ENCODE measurements around the gene PACRG.
"Not testable (repeated sequence)": the region's sequence is repeated elsewhere in the genome, so short reads cannot be mapped to it uniquely, and the experiment has no call there.

Gene PACRG

DNA sequence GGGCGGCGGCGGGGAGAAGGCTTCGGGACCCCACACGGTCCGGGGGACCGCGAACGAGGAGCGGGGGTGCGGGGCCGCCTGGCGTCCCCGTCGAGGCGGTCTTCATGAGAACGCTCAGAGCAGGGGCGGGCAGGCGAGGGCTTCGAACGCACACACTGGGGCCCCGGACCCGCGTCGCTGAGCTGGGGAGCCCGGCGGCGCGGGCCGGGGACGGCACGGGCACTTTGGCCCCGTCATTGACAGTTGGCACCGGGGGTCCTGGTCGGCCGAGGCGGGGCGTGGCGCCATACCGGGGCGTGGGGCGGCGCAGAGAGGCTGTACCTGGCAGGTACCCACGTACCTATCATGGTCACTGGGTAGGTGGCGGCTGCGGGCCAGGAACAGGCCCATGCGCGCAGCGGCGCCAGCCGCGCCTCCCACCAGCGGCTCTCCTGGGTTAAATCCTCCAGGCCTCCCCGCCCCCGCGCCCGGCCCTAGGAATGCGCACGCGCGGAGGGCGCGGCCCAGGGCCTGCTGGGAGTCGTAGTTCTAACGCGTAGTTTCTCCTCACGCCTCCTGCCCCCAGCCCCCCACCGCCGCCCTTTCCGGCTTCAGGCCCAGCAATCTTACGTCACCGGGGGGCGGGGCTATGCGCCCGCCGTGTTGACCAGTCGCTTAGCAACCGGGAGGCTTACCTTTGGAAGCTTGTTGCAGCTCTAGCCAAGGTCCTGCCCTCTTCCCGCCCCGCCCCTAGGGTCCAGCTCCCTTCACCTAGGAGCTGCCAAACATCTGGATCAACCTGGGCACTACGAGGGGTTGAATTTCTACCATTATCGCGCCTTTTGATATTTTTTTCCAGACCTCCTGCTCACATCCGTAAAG lies at the start of gene PACRG, which contains the start of gene PRKN:
TSS of gene PACRG (plus strand) at position 653 of the 861 bp plus-strand sequence.
TSS of gene PRKN (minus strand) at position 445 of the 861 bp plus-strand sequence.
- DNase-seq = peak; percentile 96 to 98

GRCh38 chr6:162678896-162679295 lies 48.9 kb upstream of the PACRG start:
- DNase-seq = not testable (repeated sequence)

- no peak for DNase-seq
These were observed 48.1 kb upstream of the PACRG start for GRCh38 chr6:162679681-162680080.

- DNase-seq = no peak
These were observed 47.4 kb upstream of the PACRG start for GRCh38 chr6:162680367-162680766.

- DNase-seq = no peak
These were observed 46.9 kb upstream of the PACRG start for GRCh38 chr6:162680871-162681270.

GRCh38 chr6:162681447-162681846 lies 46.3 kb upstream of the PACRG start:
- DNase-seq = no peak

DNA sequence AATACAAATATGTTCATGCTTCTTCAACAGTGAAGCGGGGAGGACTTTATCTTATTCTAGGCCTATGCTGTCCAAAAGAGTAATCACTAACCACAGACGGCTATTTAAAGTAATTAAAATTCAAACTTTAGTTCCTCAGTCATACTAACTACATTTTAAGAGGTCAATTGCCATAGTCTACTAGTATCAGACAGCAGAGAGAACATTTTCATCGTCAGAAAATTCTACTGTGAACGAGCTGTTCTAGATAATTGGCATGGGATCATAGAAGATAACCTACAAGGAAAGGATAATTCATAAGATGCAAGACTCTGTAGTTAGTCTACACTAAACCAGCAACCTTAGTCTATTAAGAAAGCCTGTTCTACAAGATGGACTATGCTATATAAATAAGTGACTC lies 44.6 kb upstream of the PACRG start:
- no peak for DNase-seq

DNA sequence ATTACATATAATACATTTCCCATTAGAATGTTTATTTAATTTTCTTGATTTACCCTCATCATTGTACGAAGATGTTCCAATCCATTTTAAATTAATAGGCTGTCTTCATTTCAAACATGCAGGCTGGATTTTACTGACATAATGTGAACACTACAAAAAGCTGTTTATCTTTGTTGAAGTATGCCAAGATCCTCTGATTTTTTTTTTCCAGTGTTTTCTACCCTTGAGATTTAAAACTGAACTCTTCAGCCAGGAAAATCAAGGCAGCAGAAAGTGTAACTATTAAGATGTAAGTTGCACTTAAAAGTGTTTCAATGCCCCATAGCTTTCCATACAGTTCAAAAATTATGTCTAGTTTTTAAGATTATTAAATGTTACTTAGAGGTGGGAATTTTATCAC lies 43.7 kb upstream of the PACRG start:
- DNase-seq = no peak

DNA sequence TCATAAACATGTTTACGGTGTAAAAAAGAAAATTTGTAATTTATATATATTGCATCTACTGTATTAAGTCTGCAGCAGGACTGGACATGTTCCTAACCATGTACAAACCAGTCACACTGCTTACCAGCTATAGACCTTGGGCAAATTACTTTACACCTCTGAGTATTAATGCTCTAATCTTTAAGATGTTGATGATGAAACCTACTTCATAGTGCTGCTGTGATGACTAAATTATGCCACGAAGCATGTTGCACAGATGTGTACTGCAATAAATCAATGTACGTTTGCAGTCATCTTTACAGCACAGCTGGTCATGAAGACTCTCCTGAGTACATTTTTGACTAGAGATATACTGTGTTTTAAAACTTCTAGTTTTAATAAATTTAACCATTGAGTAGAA lies 42.8 kb upstream of the PACRG start:
- DNase-seq = no peak

- DNase-seq = no peak
These were observed 42.2 kb upstream of the PACRG start for GRCh38 chr6:162685586-162685985.

GRCh38 chr6:162688751-162689345 lies 38.9 kb upstream of the PACRG start:
- no peak for DNase-seq

DNA sequence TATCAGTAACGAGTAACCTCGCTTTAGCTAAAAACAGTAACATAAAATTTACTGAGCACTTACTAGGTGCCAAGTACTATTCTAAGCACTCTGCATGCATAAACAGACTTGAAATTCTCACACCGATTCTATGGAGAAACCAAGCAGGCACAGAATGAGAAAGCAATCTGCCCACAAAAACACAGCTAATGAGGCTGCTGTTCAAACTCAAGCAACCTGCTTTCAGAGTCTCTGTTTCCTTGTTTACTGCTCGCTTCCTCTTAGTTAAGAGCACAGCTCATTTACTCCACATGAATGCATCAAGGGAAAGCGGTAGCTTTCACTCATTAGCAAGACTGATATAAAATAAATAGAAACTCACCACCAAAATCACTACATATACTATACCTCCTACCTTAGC lies 37.6 kb upstream of the PACRG start:
- no peak for DNase-seq

DNA sequence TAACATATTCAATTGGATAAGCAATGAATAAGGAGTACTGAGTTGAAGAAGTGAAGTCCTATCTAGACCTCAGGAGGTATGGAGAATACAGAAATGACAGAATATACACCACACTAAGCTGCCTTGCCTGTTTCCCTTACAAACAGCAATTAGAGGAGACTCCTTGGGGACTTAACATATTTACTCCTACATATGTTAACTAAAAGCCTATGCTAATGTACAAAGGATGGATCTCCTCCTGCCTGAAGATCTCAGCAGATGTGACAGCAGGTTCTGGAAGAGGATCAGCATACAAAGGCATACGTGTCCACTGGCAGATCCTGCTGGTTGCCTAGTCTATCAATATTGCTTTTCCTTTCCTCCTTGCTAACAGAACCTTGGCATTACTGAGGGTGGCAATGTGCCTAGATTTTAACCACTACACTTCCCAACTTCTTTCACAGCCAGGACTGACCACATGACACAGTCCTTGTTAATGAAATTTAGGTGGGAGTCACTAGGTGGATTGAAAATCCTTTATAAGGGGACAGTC lies 29.8 kb upstream of the PACRG start:
- no peak for DNase-seq

DNA sequence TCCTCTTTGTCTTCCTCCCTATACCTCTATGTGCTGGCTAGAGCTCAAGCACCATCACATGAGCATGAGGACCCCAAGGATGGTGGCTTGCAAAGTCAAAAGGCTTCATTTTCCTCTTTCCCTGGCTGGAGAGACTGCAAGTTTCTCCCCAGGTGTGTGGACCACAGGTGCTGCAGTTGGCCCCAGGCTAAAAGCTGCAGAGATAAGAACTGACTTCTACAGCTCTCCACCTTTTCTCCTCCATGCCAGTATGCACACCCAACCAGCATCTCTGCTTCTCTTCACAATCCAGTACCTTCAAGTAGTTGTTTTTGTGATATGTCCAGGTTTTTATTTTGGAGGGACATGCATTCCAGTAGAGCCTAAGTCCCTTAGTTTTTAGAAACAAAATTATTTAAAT lies 29.3 kb upstream of the PACRG start:
- no peak for DNase-seq

- DNase-seq = no peak
These were observed 27.8 kb upstream of the PACRG start for GRCh38 chr6:162699961-162700360.

DNA sequence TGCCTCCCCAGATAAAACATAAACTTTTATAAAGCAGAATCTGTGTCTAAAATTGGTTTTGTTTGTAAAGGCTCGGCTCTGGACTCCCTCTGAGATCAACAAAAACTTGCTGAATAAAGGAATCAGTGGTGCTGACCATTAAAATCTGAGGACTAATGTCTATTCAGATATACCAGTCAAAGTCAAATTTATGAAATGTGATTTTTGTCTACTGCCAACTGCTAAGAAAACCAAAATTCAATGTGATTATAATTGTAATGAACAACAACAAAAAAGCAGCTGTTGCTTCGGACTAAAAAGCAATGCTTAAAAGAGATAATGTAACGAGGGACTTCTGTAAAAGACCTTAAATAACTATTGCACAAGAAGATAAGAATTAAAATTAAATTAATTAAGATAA lies 26.8 kb upstream of the PACRG start:
- no peak for DNase-seq

- DNase-seq = no peak
These were observed 26.2 kb upstream of the PACRG start for GRCh38 chr6:162701551-162701950.

GRCh38 chr6:162702446-162702845 lies 25.3 kb upstream of the PACRG start:
- no peak for DNase-seq

DNA sequence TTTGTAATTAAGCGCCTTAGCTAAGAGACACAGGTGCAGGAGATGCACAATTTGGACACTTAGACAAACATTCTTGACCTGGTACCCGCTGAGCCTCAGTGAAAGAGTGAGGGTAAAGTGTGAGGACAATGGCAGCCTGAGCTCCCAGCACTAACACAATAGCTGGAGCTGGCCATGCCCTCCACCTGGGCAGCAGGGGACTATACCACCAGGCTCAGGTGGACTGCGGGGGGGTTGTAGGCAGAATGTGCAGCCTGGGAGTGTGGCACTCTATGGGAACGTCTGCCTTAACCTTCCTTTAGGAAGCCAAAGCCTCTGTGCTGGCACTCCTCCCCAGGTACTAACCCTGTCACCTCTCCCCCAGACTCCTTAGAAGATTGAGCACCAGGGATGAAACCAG lies 23.8 kb upstream of the PACRG start:
- no peak for DNase-seq

GRCh38 chr6:162705736-162706135 lies 22.0 kb upstream of the PACRG start:
- no peak for DNase-seq

- no peak for DNase-seq
These were observed 21.5 kb upstream of the PACRG start for GRCh38 chr6:162706232-162706631.

DNA sequence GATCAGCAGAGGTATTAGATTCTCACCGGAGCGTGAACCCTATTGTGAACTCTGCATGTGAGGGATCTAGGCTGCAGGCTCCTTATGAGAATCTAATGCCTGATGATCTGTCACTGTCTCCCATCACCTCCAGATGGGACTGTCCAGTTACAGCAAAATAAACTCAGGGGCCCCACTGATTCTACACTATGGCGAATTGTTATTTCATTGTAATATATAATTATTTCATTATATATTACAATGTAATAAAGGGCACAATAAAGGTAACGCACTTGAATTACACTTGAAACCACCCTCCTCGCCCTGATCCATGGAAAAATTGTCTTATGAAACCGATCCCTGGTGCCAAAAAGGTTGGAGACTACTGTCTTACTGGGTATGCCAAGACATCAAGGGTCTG lies 18.8 kb upstream of the PACRG start:
- no peak for DNase-seq

- DNase-seq = no peak
These were observed 18.3 kb upstream of the PACRG start for GRCh38 chr6:162709431-162709830.

GRCh38 chr6:162710419-162710818 lies 17.4 kb upstream of the PACRG start:
- no peak for DNase-seq
